Neural crest cell (in vitro differentiated cells): ENCODE results near the gene PCSK5. TPM values are rescaled to one million over a fixed set of nuclear protein-coding genes. Genes with fewer than 3 reads are reported as not detected.

Experiments
- DNase-seq: peaks from one replicate; pipeline ENCODE4 v3.0.0; 2021; ENCODE audit warnings: low read depth, mixed read lengths, low spot score
- H3K27ac Mint-ChIP-seq: one replicate; pipeline ENCODE4 v1.8.0; 2021; ENCODE audit warnings: mild to moderate bottlenecking, mixed read lengths; ENCODE audit not compliant: unreplicated experiment
- H3K27me3 Mint-ChIP-seq: 2 replicates; pipeline ENCODE4 v1.8.0; 2021; ENCODE audit warnings: low read depth, mild to moderate bottlenecking, mixed read lengths
- H3K36me3 Mint-ChIP-seq: 2 replicates; pipeline ENCODE4 v1.8.0; 2021; ENCODE audit warnings: low read depth, mild to moderate bottlenecking, mixed read lengths
- H3K4me1 Mint-ChIP-seq: 2 replicates; pipeline ENCODE4 v1.8.0; 2021; ENCODE audit warnings: mixed read lengths
- H3K4me3 Mint-ChIP-seq: one replicate; pipeline ENCODE4 v1.8.0; 2021; ENCODE audit warnings: mild to moderate bottlenecking, mixed read lengths
- H3K9me3 Mint-ChIP-seq: 2 replicates; pipeline ENCODE4 v1.8.0; 2021; ENCODE audit warnings: mixed read lengths
- CTCF ChIP-seq: fragments of 200-600 bp; sonication (generic); conservative IDR thresholded peaks from 2 replicates; pipeline ENCODE4 v1.5.0; 2021; ENCODE audit warnings: antibody characterized with exemption, mild to moderate bottlenecking
- total RNA-seq: library from RNA; stranded (reverse); gene quantifications from 2 replicates; pipeline ENCODE4 v1.2.1, GENCODE V29; 2021

Gene PCSK5
- total RNA-seq, 1 donor from 2014 or later: 3.1 TPM

- no peak for DNase-seq
- TF ChIP-seq CTCF: no peak
- Mint-ChIP-seq H3K27me3 (no peaks in the 10 kb centered on the region), H3K9me3 (no peaks in the 10 kb centered on the region), H3K36me3 (no peaks in the 10 kb centered on the region), H3K4me1 (peaks cover 22% of the 10 kb centered on the region), H3K27ac (no peak overlapping the region), H3K4me3 (no peak overlapping the region)
Measured at GRCh38 chr9:76271755-76272154, 381.3 kb downstream of the PCSK5 start.

GRCh38 chr9:76289042-76289441 is 398.6 kb downstream of the PCSK5 start:
- no peak for DNase-seq
- no peaks in the 10 kb centered on the region for H3K4me1 Mint-ChIP-seq
- H3K27ac Mint-ChIP-seq: no peak overlapping the region
- H3K27me3 Mint-ChIP-seq: no peaks in the 10 kb centered on the region
- no peaks in the 10 kb centered on the region for H3K9me3 Mint-ChIP-seq
- H3K36me3 Mint-ChIP-seq: no peaks in the 10 kb centered on the region
- H3K4me3 Mint-ChIP-seq: no peak overlapping the region
- no peak for TF ChIP-seq CTCF

- H3K27ac Mint-ChIP-seq: no peak overlapping the region
- DNase-seq: no peak
- no peaks in the 10 kb centered on the region for H3K36me3 Mint-ChIP-seq
- no peaks in the 10 kb centered on the region for H3K9me3 Mint-ChIP-seq
- H3K4me3 Mint-ChIP-seq: no peak overlapping the region
- H3K27me3 Mint-ChIP-seq: no peaks in the 10 kb centered on the region
- no peak for TF ChIP-seq CTCF
- no peaks in the 10 kb centered on the region for H3K4me1 Mint-ChIP-seq
Measured at GRCh38 chr9:76289703-76290102, 399.2 kb downstream of the PCSK5 start.

GRCh38 chr9:76290555-76290954 is 400.1 kb downstream of the PCSK5 start:
- Mint-ChIP-seq H3K9me3 (no peaks in the 10 kb centered on the region), H3K27me3 (no peaks in the 10 kb centered on the region), H3K4me3 (no peak overlapping the region), H3K27ac (no peak overlapping the region), H3K4me1 (no peaks in the 10 kb centered on the region), H3K36me3 (no peaks in the 10 kb centered on the region)
- no peak for TF ChIP-seq CTCF
- no peak for DNase-seq

- H3K4me3 Mint-ChIP-seq: no peak overlapping the region
- H3K27me3 Mint-ChIP-seq: no peaks in the 10 kb centered on the region
- no peak overlapping the region for H3K27ac Mint-ChIP-seq
- H3K9me3 Mint-ChIP-seq: no peaks in the 10 kb centered on the region
- DNase-seq: no peak
- H3K36me3 Mint-ChIP-seq: no peaks in the 10 kb centered on the region
- H3K4me1 Mint-ChIP-seq: no peaks in the 10 kb centered on the region
- no peak for TF ChIP-seq CTCF
Measured at GRCh38 chr9:76292246-76292645, 401.8 kb downstream of the PCSK5 start.

GRCh38 chr9:76292658-76293057 is 402.2 kb downstream of the PCSK5 start:
- Mint-ChIP-seq H3K27me3 (peaks cover under 1% of the 10 kb centered on the region), H3K36me3 (no peaks in the 10 kb centered on the region), H3K9me3 (no peaks in the 10 kb centered on the region), H3K27ac (no peak overlapping the region), H3K4me1 (no peaks in the 10 kb centered on the region), H3K4me3 (no peak overlapping the region)
- no peak for TF ChIP-seq CTCF
- no peak for DNase-seq
